COR-L47 (cell line): ENCODE results near the gene ARHGAP26.
"Not testable (repeated sequence)": the region's sequence is repeated elsewhere in the genome, so short reads cannot be mapped to it uniquely, and the experiment has no call there.

ENCODE experiments used
- DNase-seq: peaks from one replicate; lab custom pipeline; 2025; lab: John Stamatoyannopoulos, UW

The ARHGAP26 gene

DNA sequence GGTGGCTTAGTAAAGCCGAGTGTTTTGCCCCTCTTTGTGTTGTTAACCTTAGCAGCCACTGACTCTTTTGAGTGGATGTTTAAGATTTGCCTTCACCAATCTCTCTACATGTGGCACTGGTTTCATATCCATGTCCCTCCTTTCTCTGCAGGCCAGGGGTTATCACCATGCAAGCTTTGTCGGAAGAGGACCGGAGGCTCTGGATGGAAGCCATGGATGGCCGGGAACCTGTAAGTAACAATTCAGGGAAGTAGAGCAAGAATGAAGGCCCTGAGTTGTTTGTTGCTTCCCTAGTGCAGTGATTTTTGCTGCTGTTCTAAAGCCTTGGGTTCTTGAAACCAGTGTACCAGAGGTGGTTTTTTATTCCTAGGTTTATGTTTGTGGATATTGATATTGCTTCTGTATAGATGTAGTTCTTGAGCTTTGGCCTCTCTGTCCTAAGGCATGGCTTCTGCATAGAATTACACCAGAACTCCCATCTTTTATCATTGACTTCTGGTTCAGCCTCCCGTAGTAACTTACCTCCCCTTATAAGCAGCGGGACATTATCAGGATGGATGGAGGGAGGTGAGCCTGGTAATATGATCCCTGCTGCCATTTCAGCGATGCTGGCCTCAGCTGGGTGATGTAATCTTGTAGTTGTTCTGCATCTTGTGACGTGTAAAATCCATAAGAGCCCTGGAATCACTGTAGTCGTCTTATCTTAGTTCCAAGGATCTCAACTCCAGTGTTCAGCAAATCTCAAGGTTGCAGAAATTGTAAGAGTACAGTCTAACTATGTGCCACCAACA lies 161.9 kb downstream of the ARHGAP26 start:
- no peak for DNase-seq

DNA sequence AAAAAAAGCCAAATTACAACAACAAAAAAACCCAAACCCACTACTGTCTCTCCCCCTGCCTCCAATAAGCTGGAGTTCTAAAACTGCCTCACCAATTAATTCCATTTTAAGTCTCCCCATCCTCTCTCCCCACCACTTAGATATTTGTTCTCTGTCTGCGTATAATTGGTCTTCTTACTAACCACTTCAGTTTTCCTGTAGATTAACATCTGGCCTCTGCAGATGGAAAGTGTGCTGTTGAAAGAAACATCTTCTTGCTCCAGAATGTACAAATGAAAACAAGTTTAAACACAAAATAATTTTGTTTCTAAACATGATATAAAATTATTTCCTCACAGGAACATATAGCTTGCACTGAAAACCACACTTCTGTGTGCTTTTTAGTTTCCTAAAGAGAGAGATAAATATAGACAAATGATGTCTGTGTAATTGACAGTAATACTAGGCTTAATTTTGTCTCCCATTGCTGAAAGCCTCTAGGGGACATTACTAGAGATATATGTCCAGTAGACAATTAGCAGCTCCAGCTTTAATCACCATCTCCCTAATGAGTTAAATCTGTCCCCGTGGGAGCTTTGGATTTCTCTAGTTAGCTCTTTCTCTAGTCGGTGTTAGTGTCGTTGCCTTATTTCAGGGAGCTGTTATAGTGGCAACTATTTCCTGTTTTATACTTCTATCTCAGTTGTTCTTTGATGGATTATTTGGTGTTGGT lies 164.0 kb downstream of the ARHGAP26 start:
- no peak for DNase-seq

DNA sequence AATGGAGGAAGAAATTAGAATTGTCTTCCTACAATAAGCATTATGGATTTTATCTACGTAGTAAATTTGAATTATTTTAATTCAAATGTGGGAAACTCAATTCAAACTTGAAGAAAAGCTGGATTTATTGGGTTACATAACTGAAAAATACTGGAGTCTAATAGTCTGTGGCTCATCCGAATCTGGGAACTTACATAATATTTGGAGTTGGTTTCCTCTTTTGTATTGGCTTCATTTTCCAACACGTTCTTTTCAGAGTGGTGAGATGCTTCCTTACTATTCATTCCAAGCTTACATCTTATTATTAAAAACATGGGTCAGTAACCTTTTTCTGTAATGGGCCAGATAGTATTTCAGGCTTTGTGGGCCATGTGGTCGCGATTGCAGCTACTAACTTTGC lies 164.8 kb downstream of the ARHGAP26 start:
- no peak for DNase-seq

DNA sequence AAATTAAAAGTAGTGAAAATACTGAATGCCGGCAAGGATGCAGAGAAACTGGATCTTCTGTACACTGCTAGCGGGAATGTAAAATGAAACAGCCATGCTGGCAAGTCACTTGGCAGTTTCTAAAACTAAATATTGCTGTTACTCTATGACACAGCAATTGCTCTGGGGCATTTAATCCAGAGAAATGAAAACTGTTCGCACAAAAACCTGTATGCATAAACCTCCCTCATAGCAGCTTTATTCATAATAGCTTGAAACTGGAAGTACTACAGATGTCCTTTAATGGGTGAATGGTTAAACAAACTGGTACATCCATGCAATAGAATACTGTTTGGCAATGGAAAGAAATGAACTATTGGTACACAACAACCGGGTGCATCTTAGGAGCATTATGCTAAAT lies 167.2 kb downstream of the ARHGAP26 start:
- no peak for DNase-seq

DNA sequence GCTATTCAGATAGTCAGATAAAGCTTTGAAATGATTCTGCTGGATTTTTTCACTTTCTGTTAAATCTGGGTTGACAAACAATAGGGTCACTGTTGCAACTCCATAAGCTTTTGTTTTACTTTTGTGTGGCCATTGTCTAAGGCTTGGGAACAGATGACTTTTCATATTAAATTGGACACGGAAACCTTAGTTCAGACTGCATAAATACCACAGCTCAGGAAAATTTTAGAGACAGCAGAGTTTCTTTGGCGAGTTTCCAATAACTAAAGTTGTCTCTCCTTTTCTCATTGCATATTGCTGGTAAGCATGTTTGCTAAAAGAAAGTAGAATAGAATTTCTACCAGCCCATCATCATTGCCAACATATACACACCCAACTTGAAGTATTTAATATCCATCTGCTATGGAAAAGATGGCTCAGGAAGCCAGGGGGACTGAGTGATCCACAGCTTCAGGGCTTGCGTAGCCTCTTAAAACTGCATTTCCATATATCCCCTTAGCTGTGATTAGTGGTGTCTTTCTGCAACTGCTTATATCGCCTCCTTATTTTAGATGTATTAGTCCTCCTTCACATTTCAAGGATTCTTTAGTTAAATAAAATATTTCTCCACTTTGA lies 168.2 kb downstream of the ARHGAP26 start:
- DNase-seq: no peak

DNA sequence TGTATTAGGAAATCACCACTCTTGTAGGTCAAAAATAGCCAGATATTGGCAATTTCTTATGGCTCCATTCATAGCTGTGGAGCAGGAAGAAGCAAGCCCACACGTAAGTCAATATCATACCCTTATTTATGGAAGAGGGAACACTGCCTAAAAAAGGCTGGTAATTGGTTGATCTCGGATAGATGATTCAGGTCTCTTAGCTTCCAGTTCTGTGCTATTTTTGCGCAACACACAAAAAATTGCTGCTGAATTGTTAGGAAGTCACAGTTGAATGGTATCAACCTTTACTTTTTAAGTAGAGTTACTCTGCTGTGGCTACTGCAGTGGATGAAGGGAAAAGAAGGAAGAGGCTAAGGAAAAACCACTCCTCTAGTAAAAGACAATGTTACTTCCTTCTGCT lies 168.8 kb downstream of the ARHGAP26 start:
- DNase-seq: no peak

DNA sequence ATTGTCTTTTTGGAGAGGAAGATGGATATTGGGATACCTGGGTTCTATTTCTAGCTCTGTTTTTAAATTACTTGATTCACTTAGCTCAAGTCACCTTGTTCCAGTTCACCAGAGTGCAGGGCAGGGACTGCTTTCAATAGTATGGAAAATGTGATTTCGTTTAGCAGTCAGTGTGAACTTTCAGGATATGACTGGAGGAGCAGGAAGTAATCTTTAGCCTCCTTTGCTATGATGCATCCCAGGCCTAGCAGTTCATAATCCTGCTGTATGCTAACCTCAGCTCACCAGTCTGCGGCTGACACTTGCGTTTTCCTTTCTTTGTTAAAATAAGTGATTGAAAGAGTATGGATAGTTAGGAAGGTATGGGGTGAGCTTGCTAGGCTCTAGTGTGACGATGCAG lies 169.7 kb downstream of the ARHGAP26 start:
- DNase-seq: no peak

DNA sequence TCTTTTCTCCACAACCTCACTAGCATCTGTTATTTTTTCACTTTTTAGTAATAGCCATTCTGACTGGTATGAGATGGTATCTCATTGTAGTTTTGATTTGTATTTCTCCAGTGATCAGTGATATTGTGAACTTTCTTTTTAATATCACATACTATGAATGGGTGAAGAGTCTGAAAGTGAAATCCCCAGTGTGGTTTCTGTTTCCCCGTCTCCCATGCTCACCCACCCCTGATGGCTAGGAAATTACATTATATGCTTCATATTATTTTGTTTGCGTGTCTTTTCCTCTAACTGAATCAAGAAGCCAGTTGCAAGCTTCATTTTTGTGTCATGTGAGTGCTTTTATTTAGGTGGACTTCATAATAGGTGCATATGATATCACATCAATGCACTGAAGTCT lies 171.1 kb downstream of the ARHGAP26 start:
- DNase-seq: no peak

DNA sequence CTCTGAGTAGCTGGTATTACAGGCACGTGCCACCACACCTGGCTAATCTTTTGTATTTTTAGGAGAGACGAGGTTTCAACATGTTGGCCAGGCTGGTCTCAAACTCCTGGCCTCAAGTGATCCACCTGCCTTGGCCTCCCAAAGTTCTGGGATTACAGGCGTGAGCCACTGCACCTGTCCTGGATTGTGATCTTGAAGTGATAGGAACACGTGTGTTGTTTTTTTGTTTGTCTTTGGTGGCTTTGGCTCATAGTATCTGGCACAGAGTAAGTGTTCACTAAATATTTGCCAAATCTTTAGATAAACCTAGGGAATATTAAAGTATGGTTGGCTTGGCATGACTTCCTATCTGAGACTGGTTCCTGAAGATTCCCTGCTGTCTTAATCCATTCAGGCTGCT lies 172.7 kb downstream of the ARHGAP26 start:
- DNase-seq: no peak

DNA sequence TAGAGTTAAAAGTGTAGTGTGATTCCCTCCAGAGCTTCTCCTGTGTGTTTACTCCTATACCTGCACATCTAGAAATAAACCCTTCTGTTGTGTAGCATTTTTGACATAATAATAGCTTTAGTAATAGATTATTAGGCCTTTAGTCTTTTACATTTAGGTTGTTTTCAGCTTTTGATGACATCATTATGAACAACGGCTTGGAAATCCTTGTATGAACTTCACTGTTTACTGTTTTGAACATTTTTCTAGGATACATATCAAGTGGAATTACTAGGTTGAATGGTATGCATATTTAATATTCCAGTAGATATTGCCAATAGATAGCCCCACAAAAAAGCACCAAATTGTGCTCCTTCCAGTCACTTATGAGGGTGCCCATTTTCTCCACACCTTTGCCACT lies 174.0 kb downstream of the ARHGAP26 start:
- DNase-seq: no peak

DNA sequence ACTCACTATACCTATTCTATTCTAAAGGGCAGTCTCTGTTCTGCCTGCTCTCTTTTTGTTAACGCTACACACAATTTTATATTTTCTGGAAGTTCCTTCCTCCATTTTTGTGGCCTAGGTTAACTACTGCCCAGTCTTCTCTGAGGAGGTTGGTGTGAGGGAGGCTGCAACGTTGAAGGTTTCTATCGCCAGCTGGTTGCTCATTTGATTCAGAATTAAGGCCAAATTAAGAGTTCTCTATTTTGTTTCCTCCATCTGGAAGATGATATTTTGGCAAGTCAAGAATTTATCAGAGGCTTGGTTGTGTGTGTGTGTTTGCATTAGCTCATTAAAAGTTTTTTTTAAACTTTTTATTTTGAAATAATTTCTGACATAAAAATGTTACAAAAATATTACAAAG lies 175.1 kb downstream of the ARHGAP26 start:
- no peak for DNase-seq

DNA sequence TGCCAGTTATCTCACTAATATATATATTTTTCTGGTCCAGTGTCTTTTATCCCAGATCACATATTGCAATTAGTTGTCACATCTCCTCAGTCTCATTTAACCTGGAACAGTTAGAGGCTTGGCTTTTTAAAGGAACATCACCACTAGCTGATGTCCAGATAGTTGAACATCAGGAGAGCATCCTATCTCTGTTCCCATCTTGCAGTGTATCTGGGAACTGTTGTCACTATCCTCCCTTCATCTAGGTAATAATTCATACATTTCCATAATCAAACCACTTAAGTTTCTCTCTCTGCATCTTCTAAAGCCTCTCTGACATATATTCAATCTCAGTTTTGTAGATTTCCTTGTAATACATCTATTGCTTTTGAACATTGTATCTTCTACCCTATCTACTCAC lies 175.7 kb downstream of the ARHGAP26 start:
- no peak for DNase-seq

DNA sequence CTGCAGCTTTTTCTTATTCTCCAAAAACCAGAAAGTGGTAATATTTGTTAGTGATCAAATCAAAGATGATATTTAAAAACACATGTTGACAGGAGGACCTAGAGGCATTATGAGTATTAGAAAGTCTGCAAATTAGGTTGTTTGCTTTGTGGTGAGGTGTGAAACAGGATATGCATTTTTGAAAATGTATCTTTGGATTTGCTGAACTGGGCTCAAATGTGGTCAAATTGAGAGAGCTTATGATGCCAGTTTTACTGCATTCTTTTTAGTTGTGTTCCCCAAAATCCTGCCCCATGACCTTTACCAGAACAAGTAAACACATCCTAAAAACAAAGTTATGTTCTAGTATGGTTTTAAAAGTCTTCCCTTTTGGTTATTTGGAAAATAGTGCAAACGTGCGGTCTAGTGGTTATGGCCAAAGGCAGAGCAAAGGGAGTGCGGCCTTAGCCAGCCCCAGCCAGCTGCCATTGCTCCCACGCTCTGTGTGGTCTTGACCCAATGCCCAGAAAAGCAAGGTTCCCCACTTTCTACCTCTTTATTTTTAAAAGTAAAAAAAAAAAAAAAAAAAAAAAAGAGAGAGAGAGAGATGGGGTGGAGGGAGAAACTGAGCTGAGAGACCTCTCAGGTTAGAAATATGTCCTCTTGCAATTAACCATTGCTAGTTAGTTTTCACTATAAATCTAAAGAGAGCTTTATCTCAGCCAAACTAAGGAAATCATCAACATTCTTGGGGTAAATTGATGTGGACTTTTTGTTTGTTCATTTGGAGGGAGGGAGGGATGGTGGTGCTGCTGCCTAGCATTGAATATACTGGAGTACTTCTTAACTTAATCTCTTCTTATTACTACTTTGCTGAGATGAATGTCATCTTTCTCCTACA lies 176.6 kb downstream of the ARHGAP26 start:
- no peak for DNase-seq

DNA sequence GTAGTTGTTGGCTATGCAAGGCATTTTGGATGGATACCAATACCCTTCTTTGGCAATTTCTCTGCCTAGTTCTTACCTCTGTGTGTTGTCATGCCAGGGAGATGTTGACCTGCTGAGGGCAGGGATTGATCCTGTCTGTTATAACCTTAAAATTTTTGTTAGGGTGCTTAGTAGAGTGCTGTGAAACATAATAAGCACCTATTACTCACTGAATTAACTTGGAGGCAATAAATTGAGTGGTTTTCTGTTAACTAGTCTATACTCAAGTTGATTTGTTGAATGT lies 177.2 kb downstream of the ARHGAP26 start:
- no peak for DNase-seq

DNA sequence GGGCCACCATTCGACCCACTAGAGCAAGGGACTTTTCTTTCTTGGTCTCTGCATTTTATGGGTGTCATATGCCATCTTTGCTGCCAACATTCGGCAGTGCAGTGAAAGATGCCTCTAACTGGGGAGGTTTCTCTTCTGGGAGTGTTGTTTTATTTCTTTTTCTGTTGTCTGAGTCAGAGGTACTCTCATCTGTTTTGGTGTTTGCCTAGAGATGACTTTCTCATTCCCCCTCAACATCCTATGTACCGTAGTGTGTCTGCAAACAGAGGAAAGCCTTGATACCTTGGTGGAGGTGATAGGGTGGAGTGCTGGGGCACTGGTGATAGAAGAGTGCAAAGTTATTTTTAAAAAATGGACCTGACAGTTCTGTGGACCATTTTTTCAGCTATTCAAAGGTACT lies 182.1 kb downstream of the ARHGAP26 start:
- DNase-seq: no peak

DNA sequence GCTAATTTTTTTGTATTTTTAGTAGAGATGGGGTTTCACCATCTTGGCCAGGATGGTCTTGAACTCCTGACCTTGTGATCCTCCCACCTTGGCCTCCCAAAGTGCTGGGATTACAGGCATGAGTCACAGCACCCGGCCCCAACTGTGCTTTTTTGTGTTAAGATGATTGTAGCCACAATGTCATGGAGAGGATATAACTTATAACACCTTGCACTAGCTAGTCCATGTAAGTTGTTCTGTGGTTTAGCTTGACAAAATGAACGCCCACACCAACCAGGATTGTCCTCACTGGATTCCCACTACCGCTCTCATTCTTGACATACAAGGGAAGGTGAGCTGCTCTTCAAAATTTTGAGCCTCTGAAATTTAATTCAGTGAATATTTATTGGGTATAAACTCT lies 182.7 kb downstream of the ARHGAP26 start:
- not testable (repeated sequence) for DNase-seq

DNA sequence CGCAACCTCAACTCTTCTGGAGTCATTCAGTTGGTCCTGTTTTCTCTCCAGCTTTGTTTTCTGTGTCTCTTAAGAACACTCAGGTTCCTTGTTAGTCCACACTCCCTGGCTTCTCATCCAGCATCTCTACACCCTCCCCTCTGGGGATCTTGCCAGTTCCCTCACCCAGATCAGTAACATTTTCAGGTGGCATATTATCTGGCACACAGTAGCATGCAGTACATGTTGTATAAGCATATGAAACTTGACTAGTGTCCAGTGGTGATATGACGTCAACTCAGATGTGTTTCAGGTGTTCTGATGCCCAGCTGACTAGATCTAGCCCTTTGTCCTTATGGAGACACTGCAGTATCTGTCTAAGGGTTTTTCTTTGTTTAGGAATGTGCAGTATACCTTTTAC lies 184.3 kb downstream of the ARHGAP26 start:
- DNase-seq: no peak

DNA sequence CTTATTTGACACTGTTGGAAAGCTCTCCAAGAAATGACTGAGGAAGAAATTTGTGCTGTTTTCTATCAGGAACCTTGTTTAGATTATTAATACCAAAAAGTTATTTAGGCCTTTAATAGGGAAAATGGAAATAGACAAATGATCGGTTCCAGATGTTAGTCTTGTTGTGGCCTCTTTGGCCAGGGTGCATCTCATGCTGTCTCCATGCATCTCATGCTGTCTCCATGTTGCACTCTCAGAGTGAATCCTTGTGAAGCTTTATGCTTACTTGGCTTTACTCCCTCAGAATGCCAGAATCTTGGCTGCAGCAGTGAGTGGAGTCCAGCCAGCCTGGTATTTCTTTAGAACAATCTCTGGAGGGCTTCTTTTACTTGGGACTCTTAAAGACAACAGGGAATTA lies 185.5 kb downstream of the ARHGAP26 start:
- no peak for DNase-seq

DNA sequence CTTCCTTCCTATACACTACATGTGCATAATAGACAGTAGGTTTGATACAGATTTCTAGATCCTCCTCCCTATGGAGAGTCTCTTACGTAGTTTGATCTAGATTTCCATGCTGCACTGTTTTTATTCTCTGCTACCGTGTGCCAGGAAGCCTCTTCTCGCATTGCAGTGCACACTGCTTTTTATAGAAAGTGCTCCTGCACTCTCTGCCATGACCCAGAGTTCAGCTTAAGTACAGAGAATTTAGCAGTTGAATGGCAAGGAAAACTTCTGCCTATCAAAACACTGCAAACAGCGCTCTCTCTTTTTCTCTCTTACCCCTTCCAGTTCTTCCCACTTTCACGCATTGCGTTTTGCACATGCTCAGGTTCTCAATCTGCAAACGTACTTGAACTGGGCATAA lies 187.4 kb downstream of the ARHGAP26 start:
- no peak for DNase-seq

DNA sequence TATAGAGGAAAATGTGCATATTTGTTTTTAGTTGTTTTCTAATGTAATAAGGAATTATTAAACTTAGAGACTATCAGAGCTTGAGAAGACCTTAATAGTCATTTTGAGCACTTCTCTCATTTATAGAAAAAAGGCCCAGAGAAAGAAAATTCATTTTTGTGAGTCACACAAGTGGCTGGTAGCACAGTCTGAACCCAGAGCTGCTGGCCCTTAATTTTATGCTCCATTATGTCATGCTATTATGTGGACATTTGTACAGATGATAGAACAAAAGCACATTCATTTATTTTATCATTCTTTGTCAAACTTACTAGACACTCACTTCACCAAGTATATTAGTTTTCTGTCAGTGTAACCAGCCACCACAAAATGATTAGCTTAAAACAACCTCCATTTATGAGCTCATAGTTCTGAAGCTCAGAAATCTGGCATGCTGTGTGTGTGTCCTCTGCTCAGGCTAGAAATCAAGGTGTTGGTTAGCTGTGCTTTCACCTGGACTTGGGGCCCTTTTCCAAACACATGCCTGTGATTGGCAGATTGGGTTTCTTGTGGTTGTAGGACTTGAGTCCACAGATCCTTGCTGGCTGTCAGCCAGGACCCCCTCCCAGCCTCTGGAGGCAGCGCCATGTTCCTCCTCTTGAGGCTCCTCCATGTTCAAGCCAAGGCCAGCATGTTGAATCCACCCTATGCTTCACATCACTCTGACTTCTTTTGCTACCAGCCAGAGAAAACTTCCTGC lies 188.9 kb downstream of the ARHGAP26 start:
- DNase-seq: no peak

DNA sequence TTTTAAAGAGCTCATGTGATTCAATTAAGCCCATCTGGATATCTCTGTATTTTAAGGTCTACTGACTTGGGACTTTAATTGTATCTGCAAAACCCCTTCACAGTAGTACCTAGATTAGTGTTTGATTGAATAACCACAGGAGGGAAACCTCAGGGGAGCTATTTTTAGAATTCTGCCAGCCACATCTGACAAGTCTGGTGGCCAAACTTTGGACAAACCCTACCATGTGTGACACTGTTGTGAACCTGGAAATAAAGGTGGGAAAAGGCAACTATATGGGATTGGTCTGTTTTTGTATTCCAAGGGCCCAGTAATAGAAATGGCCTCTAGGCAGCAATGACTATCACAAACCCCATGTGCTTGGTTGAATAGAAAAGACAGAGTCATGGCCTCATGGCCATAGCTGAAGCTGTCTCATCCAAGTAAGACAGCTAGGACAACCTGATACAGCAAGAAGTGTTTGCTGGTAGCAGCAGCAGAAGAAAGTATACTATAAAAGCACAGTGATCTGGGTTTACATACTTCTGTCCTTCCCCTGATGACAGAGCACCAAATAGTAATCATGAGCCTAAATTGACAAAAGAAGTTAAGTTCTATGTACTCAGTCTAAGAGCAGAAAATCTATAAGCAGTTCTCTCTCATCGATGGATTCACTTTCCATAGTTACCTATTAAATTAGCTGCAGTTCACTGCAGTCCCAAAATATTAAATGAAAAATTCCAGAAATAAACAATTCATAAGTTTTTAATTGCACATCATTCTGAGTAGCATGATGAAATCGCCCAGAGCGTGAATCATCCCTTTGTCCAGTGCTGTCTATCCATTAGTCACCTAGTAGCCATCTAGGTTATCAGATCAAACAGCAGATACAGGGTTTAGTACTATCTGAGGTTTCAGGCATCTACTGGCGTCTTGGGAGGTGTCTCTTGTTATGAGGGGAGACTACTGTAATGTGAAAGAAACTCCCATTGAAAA lies 189.8 kb downstream of the ARHGAP26 start:
- DNase-seq: no peak
